Measurements from ENCODE around the gene MAFB.

The MAFB gene

GRCh38 chr20:40643891-40644290 is 45.1 kb downstream of the MAFB start:
- Mint-ChIP-seq H3K9me3 (no peaks in the 10 kb centered on the region), H3K4me1 (peaks cover 61% of the 10 kb centered on the region), H3K36me3 (ENCODE audit: low read depth) (no peaks in the 10 kb centered on the region), H3K4me3 (no peak overlapping the region), H3K27me3 (ENCODE audit: low read depth, poor library complexity) (peaks cover 18% of the 10 kb centered on the region), H3K27ac (no peak overlapping the region)
- TF ChIP-seq, protein P1, sequence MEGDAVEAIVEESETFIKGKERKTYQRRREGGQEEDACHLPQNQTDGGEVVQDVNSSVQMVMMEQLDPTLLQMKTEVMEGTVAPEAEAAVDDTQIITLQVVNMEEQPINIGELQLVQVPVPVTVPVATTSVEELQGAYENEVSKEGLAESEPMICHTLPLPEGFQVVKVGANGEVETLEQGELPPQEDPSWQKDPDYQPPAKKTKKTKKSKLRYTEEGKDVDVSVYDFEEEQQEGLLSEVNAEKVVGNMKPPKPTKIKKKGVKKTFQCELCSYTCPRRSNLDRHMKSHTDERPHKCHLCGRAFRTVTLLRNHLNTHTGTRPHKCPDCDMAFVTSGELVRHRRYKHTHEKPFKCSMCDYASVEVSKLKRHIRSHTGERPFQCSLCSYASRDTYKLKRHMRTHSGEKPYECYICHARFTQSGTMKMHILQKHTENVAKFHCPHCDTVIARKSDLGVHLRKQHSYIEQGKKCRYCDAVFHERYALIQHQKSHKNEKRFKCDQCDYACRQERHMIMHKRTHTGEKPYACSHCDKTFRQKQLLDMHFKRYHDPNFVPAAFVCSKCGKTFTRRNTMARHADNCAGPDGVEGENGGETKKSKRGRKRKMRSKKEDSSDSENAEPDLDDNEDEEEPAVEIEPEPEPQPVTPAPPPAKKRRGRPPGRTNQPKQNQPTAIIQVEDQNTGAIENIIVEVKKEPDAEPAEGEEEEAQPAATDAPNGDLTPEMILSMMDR (IDR thresholded peaks at IDR 0.05), result no peak
- DNase-seq, result no peak

DNA sequence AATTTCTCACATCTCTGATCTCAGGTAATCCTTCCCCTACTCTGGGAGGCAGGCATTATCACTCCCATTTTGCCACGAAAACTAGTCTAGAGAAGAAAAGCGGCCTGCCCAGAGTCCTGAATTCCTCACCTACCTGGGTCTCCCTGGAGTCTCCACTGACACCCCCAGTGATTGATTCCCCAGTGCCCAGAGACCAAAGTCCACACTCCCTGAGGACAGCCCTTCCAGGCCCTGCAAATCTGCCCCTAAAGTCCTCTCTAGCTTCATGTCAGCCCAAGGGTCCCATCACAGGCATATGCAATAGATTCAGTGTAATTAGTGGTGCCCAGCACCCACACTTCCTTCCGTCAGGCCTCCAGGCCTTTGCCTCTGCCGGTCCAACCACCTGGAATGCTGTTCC is 47.2 kb downstream of the MAFB start:
- Mint-ChIP-seq H3K4me1 (peaks cover 50% of the 10 kb centered on the region), H3K4me3 (no peak overlapping the region)

DNA sequence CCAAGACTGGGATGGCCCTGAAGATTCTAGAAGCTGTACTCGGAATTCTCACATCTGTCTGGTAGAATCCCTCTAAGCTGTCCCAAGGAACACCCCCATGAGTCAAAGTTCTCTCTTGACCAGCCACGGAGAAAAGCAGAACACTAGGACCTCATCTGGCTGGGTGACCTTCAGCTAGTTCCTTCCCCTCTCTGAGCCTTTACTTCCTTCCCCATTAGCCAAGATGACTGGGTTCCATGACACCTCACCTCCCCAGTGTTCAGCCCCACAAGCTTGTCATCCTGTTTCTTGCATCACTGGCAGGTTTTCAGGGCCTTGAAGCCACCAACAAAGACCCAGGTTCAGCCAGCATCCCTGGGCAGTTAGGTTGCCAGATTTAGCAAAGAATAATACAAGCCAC is 47.8 kb downstream of the MAFB start:
- no peak overlapping the region for H3K27ac Mint-ChIP-seq
- H3K27me3 Mint-ChIP-seq (ENCODE audit: low read depth, poor library complexity), result peaks cover 30% of the 10 kb centered on the region
- H3K36me3 Mint-ChIP-seq (ENCODE audit: low read depth), result no peaks in the 10 kb centered on the region

More for the DNA sequence above, 47.2 kb downstream of the MAFB start:
- no peaks in the 10 kb centered on the region for H3K9me3 Mint-ChIP-seq
- no peak for DNase-seq
- no peak overlapping the region for H3K27ac Mint-ChIP-seq
- no peaks in the 10 kb centered on the region for H3K36me3 Mint-ChIP-seq (ENCODE audit: low read depth)
- TF ChIP-seq, protein P1 (IDR thresholded peaks at IDR 0.05), result no peak
- H3K27me3 Mint-ChIP-seq (ENCODE audit: low read depth, poor library complexity), result peaks cover 30% of the 10 kb centered on the region

GRCh38 chr20:40640667-40641066 is 48.4 kb downstream of the MAFB start:
- H3K36me3 Mint-ChIP-seq (ENCODE audit: low read depth), result no peaks in the 10 kb centered on the region
- H3K4me3 Mint-ChIP-seq, result no peak overlapping the region
- peaks cover 39% of the 10 kb centered on the region for H3K4me1 Mint-ChIP-seq
- H3K27ac Mint-ChIP-seq, result no peak overlapping the region
- no peaks in the 10 kb centered on the region for H3K9me3 Mint-ChIP-seq
- TF ChIP-seq, protein P1 (IDR thresholded peaks at IDR 0.05), result no peak
- DNase-seq, result no peak
- H3K27me3 Mint-ChIP-seq (ENCODE audit: low read depth, poor library complexity), result peaks cover 31% of the 10 kb centered on the region

More for the DNA sequence above, 47.8 kb downstream of the MAFB start:
- H3K4me1 Mint-ChIP-seq, result peaks cover 44% of the 10 kb centered on the region
- TF ChIP-seq, protein P1 (IDR thresholded peaks at IDR 0.05), result no peak
- no peaks in the 10 kb centered on the region for H3K9me3 Mint-ChIP-seq
- H3K4me3 Mint-ChIP-seq, result no peak overlapping the region
- DNase-seq, result no peak

GRCh38 chr20:40639676-40640355 is 49.2 kb downstream of the MAFB start:
- H3K4me3 Mint-ChIP-seq, result no peak overlapping the region
- H3K9me3 Mint-ChIP-seq, result no peaks in the 10 kb centered on the region
- peaks cover 31% of the 10 kb centered on the region for H3K27me3 Mint-ChIP-seq (ENCODE audit: low read depth, poor library complexity)
- DNase-seq, result no peak
- TF ChIP-seq, protein P1 (IDR thresholded peaks at IDR 0.05), result no peak
- no peaks in the 10 kb centered on the region for H3K36me3 Mint-ChIP-seq (ENCODE audit: low read depth)
- no peak overlapping the region for H3K27ac Mint-ChIP-seq
- H3K4me1 Mint-ChIP-seq, result peaks cover 30% of the 10 kb centered on the region

DNA sequence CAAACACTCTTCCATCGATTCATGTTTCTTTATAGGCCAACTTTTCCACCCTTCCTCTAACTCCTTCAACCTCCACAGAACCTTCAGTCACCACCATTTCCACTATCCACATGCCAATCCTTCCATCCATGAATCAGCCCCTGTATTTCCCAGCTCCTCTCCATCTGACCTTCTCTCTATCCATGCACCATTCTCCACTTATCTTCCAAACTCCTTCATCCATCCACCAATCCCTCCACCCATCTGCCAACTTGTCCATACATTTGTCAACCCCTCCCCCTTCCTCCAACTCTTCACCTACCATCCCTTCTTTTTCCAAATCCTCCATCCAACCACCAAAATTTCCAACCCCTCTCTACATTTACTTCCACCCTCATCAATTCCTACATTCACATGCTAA is 49.9 kb downstream of the MAFB start:
- Mint-ChIP-seq H3K36me3 (ENCODE audit: low read depth) (no peaks in the 10 kb centered on the region), H3K4me3 (no peak overlapping the region)

More for the DNA sequence above, 49.9 kb downstream of the MAFB start:
- peaks cover 28% of the 10 kb centered on the region for H3K27me3 Mint-ChIP-seq (ENCODE audit: low read depth, poor library complexity)
- peaks cover 25% of the 10 kb centered on the region for H3K4me1 Mint-ChIP-seq
- no peak overlapping the region for H3K27ac Mint-ChIP-seq
- DNase-seq, result no peak
- no peaks in the 10 kb centered on the region for H3K9me3 Mint-ChIP-seq
- TF ChIP-seq, protein P1 (IDR thresholded peaks at IDR 0.05), result no peak
